Transverse colon (tissue), 4 donors: Measurements from ENCODE around the gene LUC7L2. TPM values are rescaled to one million over a fixed set of nuclear protein-coding genes. Genes with fewer than 3 reads are reported as not detected.

Experiments
- DNase-seq: peaks from one replicate; pipeline ENCODE4 v3.0.0-alpha.2; 2019
- H3K27ac ChIP-seq, 4 donors: fragments of 200-600 bp; sonication (generic); 2 replicates each; pipeline ENCODE4 v1.5.1; 2016 to 2018; ENCODE audit warnings: inconsistent platforms in 4 of 4
- H3K27me3 ChIP-seq: fragments of 200-600 bp; sonication (generic); 2 replicates; pipeline ENCODE4 v1.5.1; 2017; ENCODE audit warnings: inconsistent platforms
- H3K36me3 ChIP-seq, 4 donors: fragments of 200-600 bp; sonication (generic); 2 replicates each; pipeline ENCODE4 v1.5.1; 2017 to 2019; ENCODE audit warnings: inconsistent platforms in 4 of 4
- H3K4me1 ChIP-seq, 4 donors: fragments of 200-600 bp; sonication (generic); 2 replicates each; pipeline ENCODE4 v1.5.1; 2017 to 2020; ENCODE audit warnings: inconsistent platforms in 4 of 4
- H3K4me3 ChIP-seq, 4 donors: fragments of 200-600 bp; sonication (generic); 1 replicate in 1 of 4; 2 replicates in 3 of 4; pipeline versions ENCODE4 v1.5.1 to v1.6.1; 2017 to 2019; ENCODE audit warnings: inconsistent platforms in 4 of 4
- H3K9me3 ChIP-seq, 2 donors: fragments of 200-600 bp; sonication (generic); 2 replicates each; pipeline ENCODE4 v1.5.1; 2017 to 2019; ENCODE audit warnings: inconsistent platforms in 2 of 2
- CTCF ChIP-seq, 5 experiments: fragments of 200-600 bp in 3 of 5; fragments of 450-650 bp in 2 of 5; sonication (generic) in 3 of 5; IDR thresholded peaks; 1 replicate in 2 of 5; 2 replicates in 3 of 5; pipeline ENCODE4 v1.5.1; 2016 to 2017; ENCODE audit warnings: antibody characterized with exemption in 5 of 5, inconsistent platforms in 3 of 5, mild to moderate bottlenecking in 2 of 5, moderate library complexity in 1 of 5
- EP300 ChIP-seq: sonication (generic); formaldehyde crosslinking; IDR thresholded peaks from one replicate; pipeline ENCODE4 v1.6.1; 2017; ENCODE audit warnings: antibody characterized with exemption, low read depth
- POLR2A ChIP-seq: fragments of 450-650 bp; IDR thresholded peaks from one replicate; pipeline ENCODE4 v1.6.1; 2016; ENCODE audit warnings: antibody characterized with exemption, mild to moderate bottlenecking, moderate library complexity
- POLR2AphosphoS5 ChIP-seq, 3 donors: sonication (generic); formaldehyde crosslinking; IDR thresholded peaks; one replicate each; pipeline ENCODE4 v1.6.1; 2016; ENCODE audit warnings: antibody characterized with exemption in 3 of 3
- WGBS, 2 donors: methylation state at CpG; one replicate each; pipeline ENCODE4 v1.1.5; 2018; ENCODE audit warnings: low coverage in 1 of 2; 5-methylcytosine and 5-hydroxymethylcytosine counted together
- in situ Hi-C, 4 donors: fragments of 200-750 bp; cut with MboI; loops; one replicate each; pipeline versions ENCODE4 v1.15.0 to v1.15.1; 2017; ENCODE audit warnings: low sequenced_read_pairs in 3 of 4, low pct_ligation_motif_present in 1 of 4, low pct_unique_long_range_greater_than_20kb in 1 of 4
- intact Hi-C: fragments of 100-400 bp; cut with DNase I; formaldehyde crosslinking; loops from one replicate; pipeline ENCODE4 v1.15.1; 2023; ENCODE audit warnings: low total_unique reads
- total RNA-seq, 4 donors: library from RNA; depleted of rRNA; stranded (reverse); fragments of >200 nt; gene quantifications; one replicate each; pipeline ENCODE4 v1.1.0, GENCODE V29; 2016

LUC7L2 gene
- total RNA-seq, 4 donors from 2014 or later, result 57.3 to 111 (median 76.9) TPM

GRCh38 chr7:139340808-139341057 lies 19.0 kb upstream of the LUC7L2 start:
- intact Hi-C loops (no loop called here), in situ Hi-C loops (no loop called here)
- peaks cover 0 to 5% (median 0%) of the 10 kb centered on the region in 4 donors for H3K36me3 ChIP-seq
- 0 to 1% methylated on average over 5 to 9 of the region's 9 CpGs for WGBS, 2 donors
- H3K4me1 ChIP-seq, result peaks cover 6 to 12% (median 6%) of the 10 kb centered on the region in 4 donors
- peak overlapping the region; percentile 73 to 90 (median 80) for H3K4me3 ChIP-seq
- H3K27ac ChIP-seq, result peak overlapping the region; percentile 98 to 100 (median 99)
- TF ChIP-seq POLR2AphosphoS5 (IDR thresholded peaks at IDR 0.05) (no peak), EP300 (no peak), POLR2A (no peak), CTCF (IDR thresholded peaks at IDR 0.05) (no peak)
- DNase-seq, result no peak
- H3K9me3 ChIP-seq, result no peaks in the 10 kb centered on the region
- H3K27me3 ChIP-seq, result no peaks in the 10 kb centered on the region

- peak within 1 kb of the TSS; percentile 73 to 90 (median 80) for H3K4me3 ChIP-seq
- intact Hi-C loops, result no loop called here
- H3K9me3 ChIP-seq, result no peaks in the 10 kb centered on the region
- DNase-seq, result peak; percentile 94
- H3K36me3 ChIP-seq, result peaks cover 0 to 7% (median 0%) of the 10 kb centered on the region in 4 donors
- in situ Hi-C loops, result no loop called here
- peak within 1 kb of the TSS; percentile 98 to 100 (median 99) for H3K27ac ChIP-seq
- peaks cover 6 to 12% (median 6%) of the 10 kb centered on the region in 4 donors for H3K4me1 ChIP-seq
- H3K27me3 ChIP-seq, result no peaks in the 10 kb centered on the region
- WGBS, 2 donors, result 0% methylated on average over 1 to 46 of the region's 54 CpGs
- TF ChIP-seq EP300 (no peak), CTCF (IDR thresholded peaks at IDR 0.05) (peak; percentile 33 to 79 (median 54)), POLR2AphosphoS5 (IDR thresholded peaks at IDR 0.05) (peak; percentile 7 to 64 (median 54)), POLR2A (peak; percentile 79)
These were observed 18.5 kb upstream of the LUC7L2 start, which contains the start of gene FMC1 for GRCh38 chr7:139341058-139341775. Gene FMC1 (plus strand): TSS chr7:139341337. CDS start chr7:139341385, 48 bp downstream.

- Histone ChIP-seq H3K27ac (peak overlapping the region; percentile 98 to 100 (median 99)), H3K27me3 (no peaks in the 10 kb centered on the region), H3K36me3 (peaks cover 0 to 7% (median 1%) of the 10 kb centered on the region in 4 donors), H3K9me3 (no peaks in the 10 kb centered on the region), H3K4me1 (peaks cover 6 to 12% (median 6%) of the 10 kb centered on the region in 4 donors), H3K4me3 (peak overlapping the region; percentile 16 to 90 (median 80))
- DNase-seq, result no peak
- WGBS, 2 donors, result 0% methylated on average over 6 to 9 of the region's 9 CpGs
- intact Hi-C loops (no loop called here), in situ Hi-C loops (no loop called here)
- TF ChIP-seq POLR2AphosphoS5 (IDR thresholded peaks at IDR 0.05) (peak; percentile 1 to 83 (median 64)), POLR2A (peak; percentile 36), CTCF (IDR thresholded peaks at IDR 0.05) (no peak), EP300 (no peak)
These were observed 17.9 kb upstream of the LUC7L2 start for GRCh38 chr7:139341776-139342226.

GRCh38 chr7:139345042-139345441 lies 14.7 kb upstream of the LUC7L2 start:
- in situ Hi-C loops, result no loop called here
- peaks cover 0 to 7% (median 2%) of the 10 kb centered on the region in 4 donors for H3K36me3 ChIP-seq
- TF ChIP-seq POLR2AphosphoS5 (IDR thresholded peaks at IDR 0.05) (no peak), EP300 (no peak)
- no peaks in the 10 kb centered on the region for H3K27me3 ChIP-seq
- intact Hi-C loops, result no loop called here
- H3K4me3 ChIP-seq, result no peak overlapping the region
- H3K4me1 ChIP-seq, result peaks cover 6 to 12% (median 6%) of the 10 kb centered on the region in 4 donors
- no peak for DNase-seq
- H3K9me3 ChIP-seq, result no peaks in the 10 kb centered on the region
- no peak overlapping the region for H3K27ac ChIP-seq
- WGBS, 2 donors, result 88 to 89% methylated on average over 1 of the region's 1 CpG
